Adrenal gland (tissue), 5 donors: ENCODE data around the gene IQGAP2.

Source experiments
- POLR2A ChIP-seq, 2 donors: fragments of 450-650 bp; IDR thresholded peaks; one replicate each; pipeline ENCODE4 v1.6.1; 2017; ENCODE audit warnings: antibody characterized with exemption in 2 of 2, mild to moderate bottlenecking in 2 of 2, moderate library complexity in 1 of 2
- TF ChIP-seq, protein P1 (sequence below), 6 experiments: fragments of 450-650 bp in 4 of 6; fragments of 200-600 bp in 2 of 6; sonication (generic) in 1 of 6; IDR thresholded peaks; 1 replicate in 5 of 6; 2 replicates in 1 of 6; pipeline versions ENCODE4 v1.5.1 to v1.8.0; 2016 to 2021; ENCODE audit warnings: antibody characterized with exemption in 6 of 6, mild to moderate bottlenecking in 2 of 6, moderate library complexity in 1 of 6
- donor health status: DM: no; HTN: no; CAD: no.

DNA sequence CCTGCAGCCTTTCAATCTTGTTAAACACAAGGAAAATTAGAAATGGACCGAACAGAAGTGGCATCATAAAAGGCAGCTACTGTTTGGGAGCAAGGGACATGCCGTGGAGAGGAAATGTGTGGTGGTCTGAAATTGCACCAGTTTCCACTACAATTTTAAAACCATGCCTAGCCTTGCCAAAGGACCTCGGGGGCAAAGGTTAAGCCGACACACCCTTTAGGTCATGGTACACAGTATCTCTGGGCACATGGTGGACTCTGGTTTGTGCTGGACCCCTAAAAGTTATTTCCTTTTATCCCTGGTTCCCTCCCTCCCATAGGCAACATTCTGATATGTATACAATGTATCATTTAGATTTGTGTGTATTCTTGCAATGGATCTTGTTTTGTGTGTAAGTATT is 142.1 kb downstream of the IQGAP2 start:
- TF ChIP-seq, protein P1, sequence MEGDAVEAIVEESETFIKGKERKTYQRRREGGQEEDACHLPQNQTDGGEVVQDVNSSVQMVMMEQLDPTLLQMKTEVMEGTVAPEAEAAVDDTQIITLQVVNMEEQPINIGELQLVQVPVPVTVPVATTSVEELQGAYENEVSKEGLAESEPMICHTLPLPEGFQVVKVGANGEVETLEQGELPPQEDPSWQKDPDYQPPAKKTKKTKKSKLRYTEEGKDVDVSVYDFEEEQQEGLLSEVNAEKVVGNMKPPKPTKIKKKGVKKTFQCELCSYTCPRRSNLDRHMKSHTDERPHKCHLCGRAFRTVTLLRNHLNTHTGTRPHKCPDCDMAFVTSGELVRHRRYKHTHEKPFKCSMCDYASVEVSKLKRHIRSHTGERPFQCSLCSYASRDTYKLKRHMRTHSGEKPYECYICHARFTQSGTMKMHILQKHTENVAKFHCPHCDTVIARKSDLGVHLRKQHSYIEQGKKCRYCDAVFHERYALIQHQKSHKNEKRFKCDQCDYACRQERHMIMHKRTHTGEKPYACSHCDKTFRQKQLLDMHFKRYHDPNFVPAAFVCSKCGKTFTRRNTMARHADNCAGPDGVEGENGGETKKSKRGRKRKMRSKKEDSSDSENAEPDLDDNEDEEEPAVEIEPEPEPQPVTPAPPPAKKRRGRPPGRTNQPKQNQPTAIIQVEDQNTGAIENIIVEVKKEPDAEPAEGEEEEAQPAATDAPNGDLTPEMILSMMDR (IDR thresholded peaks at IDR 0.05) = no peak
- no peak for TF ChIP-seq POLR2A (IDR thresholded peaks at IDR 0.05)
